ENCODE measurements around the gene ELF4.

The ELF4 gene

DNA sequence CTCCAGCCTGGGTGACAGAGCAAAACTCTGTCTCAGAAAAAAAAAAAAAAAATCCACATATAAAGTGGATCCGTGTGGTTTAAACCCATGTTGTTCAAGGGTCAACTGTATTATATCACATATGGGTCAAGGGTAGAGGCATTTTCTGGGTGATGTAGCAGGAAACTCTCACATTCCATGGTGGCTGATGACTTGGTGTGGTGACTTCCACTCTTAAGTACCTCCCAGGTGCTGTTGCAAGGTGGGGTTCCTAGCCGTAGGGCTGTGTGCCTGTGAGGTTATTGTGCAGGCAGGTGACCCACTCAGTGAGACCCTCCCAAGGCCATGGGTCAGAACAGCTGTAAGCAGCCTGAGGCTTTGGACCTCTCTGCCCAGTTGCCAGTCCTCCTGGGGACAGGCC lies 17.0 kb downstream of the ELF4 start:
- H3K4me3 ChIP-seq (ENCODE audit: low read depth, low read length): no peak overlapping the region

DNA sequence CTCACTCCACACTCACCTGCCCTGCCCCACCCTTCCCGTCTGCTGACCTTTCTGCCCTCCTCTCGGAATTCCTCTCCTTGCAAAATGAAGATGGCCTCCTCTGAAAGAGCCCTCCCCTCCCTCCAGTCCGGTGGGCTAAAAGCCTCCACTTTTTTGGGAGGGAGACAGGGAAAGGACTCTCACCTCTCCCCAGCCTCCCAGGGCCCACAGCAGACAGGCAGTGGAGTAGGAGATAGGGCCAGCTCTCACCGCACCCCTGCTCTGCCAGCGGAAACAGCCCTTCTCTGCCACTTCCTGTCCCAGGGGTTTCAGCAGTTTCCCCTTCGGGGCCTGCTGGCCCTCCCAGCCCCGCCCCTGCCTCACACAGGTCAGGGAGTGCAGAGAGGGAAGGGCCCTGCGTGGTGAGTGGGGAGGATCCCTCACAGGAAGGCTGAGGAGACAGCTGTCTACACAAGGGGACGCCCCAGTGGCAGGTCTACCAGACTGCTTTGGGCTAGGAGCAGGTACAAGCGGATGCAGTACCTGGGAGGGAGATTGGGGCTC lies 18.2 kb downstream of the ELF4 start:
- TF ChIP-seq, protein P1, sequence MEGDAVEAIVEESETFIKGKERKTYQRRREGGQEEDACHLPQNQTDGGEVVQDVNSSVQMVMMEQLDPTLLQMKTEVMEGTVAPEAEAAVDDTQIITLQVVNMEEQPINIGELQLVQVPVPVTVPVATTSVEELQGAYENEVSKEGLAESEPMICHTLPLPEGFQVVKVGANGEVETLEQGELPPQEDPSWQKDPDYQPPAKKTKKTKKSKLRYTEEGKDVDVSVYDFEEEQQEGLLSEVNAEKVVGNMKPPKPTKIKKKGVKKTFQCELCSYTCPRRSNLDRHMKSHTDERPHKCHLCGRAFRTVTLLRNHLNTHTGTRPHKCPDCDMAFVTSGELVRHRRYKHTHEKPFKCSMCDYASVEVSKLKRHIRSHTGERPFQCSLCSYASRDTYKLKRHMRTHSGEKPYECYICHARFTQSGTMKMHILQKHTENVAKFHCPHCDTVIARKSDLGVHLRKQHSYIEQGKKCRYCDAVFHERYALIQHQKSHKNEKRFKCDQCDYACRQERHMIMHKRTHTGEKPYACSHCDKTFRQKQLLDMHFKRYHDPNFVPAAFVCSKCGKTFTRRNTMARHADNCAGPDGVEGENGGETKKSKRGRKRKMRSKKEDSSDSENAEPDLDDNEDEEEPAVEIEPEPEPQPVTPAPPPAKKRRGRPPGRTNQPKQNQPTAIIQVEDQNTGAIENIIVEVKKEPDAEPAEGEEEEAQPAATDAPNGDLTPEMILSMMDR (conservative IDR thresholded peaks at IDR 0.05; ENCODE audit: low read depth, low read length): no peak
- no peak for DNase-seq (ENCODE audit: low read depth)
- no peak overlapping the region for H3K4me3 ChIP-seq (ENCODE audit: low read depth, low read length)

More for the DNA sequence above, 17.0 kb downstream of the ELF4 start:
- TF ChIP-seq, protein P1 (conservative IDR thresholded peaks at IDR 0.05; ENCODE audit: low read depth, low read length): no peak
- no peak for DNase-seq (ENCODE audit: low read depth)

DNA sequence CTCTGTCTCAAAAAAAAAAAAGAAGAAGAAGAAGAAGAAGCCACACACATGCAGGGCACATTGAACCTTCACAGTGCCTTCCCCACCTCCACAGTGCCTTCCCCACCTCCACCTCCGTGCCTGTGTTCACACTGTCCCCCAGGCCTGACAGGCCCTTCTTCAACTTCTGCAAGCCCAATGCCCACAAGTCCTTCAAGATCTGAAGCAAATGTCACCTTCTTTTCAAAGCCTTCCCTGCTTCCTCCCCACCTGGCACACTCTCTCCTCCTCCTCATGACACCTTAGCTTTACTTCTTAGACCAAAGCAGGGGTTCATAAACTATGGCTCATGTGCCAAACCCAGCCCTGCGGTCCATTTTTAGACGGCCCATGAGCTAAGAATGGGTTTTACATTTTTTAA lies 19.9 kb downstream of the ELF4 start:
- TF ChIP-seq, protein P1 (conservative IDR thresholded peaks at IDR 0.05; ENCODE audit: low read depth, low read length): no peak

DNA sequence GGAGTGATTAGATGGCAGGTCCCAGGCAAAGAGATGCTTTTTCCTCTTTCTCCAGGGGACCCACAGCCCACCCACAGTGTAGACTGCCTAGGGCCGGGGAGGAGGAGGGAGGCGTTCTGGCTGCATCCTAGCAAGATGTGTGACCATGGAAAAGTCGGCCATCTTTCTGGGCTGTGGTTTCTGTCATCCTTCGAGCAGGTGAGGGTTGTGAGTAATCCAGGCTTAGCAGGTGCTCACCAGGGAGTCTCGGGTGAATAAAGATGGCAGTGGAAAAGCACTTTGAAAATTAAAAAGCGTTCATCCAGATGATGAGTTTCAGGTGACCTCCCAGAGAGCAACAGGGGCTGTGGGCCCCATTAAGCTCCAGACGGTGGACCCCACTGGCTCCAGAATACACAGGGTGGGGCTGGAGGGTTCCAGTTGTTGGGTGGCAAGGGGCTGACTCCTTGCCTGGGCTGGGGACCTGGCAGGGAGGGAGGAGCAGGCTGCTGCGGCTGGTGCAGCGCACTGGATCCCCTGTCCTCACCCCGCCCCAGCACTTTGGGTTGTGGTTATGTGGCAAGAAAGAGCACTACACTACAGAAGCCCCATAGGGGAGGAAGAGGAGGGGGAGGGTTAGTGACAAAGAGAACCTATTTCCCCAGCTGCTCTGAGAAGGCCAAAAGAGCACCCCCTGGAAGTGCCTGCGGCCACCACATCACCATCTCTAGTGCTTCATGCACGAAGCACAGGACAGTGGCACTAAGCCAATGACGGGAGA lies 23.7 kb downstream of the ELF4 start:
- no peak overlapping the region for H3K4me3 ChIP-seq (ENCODE audit: low read depth, low read length)
- TF ChIP-seq, protein P1 (conservative IDR thresholded peaks at IDR 0.05; ENCODE audit: low read depth, low read length): no peak
- no peak for DNase-seq (ENCODE audit: low read depth)

More for the DNA sequence above, 19.9 kb downstream of the ELF4 start:
- DNase-seq (ENCODE audit: low read depth): no peak
- H3K4me3 ChIP-seq (ENCODE audit: low read depth, low read length): no peak overlapping the region

DNA sequence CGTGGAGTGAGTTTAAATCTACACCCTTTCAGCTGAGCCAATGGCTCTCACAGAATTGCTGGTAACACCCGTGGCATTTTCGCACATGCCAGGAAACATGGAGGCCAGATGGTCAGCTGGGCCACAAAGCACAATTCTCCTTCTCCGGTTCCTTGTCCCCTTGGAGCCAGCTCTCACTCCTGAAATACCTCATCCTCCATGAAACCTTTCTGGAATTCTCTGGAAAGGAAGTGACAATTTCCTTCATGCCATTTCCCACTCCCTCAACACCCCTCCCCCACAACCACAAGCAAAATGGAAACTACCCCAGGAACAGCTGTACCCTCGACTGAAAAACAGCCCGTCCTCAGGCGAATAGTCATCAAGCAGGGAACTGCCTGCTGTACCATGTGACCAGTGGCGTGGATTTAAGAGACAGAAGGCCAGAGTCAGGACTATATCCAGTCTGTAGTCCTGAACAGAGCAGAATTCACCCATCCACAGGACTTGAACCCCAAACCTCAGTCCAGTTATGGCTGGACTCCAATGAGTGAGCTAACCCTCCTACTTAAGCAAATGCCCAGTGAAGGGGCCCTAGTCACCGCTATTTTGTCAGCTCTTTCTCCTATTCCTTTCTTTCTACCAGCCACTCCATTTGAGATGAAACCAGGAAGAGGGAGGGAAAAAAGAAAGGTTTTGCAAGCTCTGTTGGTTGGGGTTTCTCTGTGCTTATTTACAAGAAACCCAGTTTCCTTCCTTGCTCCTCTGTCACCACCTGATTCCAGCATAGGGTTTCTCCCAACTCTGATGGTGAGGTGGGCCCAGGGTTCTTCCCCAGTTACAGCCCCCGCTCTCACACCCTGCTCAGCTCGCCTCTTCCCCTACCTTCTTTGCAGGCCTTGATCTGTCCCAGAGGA lies 24.5 kb downstream of the ELF4 start:
- TF ChIP-seq, protein P1 (conservative IDR thresholded peaks at IDR 0.05; ENCODE audit: low read depth, low read length): no peak
- DNase-seq (ENCODE audit: low read depth): no peak
- no peak overlapping the region for H3K4me3 ChIP-seq (ENCODE audit: low read depth, low read length)

DNA sequence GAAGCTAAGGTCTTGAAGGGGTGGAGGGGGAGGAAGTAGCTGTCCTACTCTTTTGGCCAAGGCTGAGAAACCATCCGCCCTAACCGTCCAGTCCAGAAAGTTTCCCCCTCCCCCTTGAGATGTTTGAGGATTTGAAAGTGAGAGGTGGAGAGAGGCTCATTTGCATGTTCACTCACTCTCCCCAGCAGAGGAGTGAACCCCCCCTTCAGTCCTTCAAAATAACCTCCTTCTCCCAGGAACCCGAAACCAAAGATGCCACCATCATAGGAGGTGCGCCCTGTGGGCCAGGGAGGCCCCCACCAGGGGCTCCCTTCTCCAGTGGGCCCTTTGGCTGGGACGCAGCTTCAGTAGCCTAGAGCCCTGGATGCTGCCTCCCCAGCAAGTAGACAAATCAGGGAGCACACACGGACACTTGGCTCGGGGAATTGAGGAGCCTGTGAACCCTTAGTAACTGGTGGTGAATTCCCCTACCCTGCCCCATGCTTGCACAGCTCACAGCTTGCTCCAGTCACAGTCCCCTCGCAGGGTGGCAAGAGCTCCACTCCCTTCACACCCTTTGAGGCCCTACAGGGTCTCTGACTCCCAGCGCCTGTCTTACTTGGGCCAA lies 25.6 kb downstream of the ELF4 start:
- TF ChIP-seq, protein P1 (conservative IDR thresholded peaks at IDR 0.05; ENCODE audit: low read depth, low read length): no peak
- H3K4me3 ChIP-seq (ENCODE audit: low read depth, low read length): no peak overlapping the region
- DNase-seq (ENCODE audit: low read depth): no peak

All from choroid plexus epithelial cell (primary cell).